Measurements from ENCODE around the gene CNTFR. TPM values are rescaled to one million over a fixed set of nuclear protein-coding genes. Genes with fewer than 3 reads are reported as not detected.

CNTFR gene
- total RNA-seq, 1 experiment from 2014 or later, result not detected

GRCh38 chr9:34508951-34509350 lies 80.6 kb downstream of the CNTFR start:
- Mint-ChIP-seq H3K4me1 (ENCODE audit: low read depth, unreplicated experiment) (no peaks in the 10 kb centered on the region), H3K36me3 (ENCODE audit: insufficient read depth, unreplicated experiment) (no peaks in the 10 kb centered on the region), H3K27ac (ENCODE audit: unreplicated experiment) (no peak overlapping the region), H3K27me3 (ENCODE audit: unreplicated experiment) (peaks cover 81% of the 10 kb centered on the region), H3K9me3 (ENCODE audit: low read depth, unreplicated experiment) (no peaks in the 10 kb centered on the region), H3K4me3 (ENCODE audit: low read depth, unreplicated experiment) (no peak overlapping the region)
- TF ChIP-seq CTCF (IDR thresholded peaks at IDR 0.05; ENCODE audit: unreplicated experiment), result no peak
- no TSS peak for BruUV-seq (replicated peaks)
- CTCF ChIA-PET, result no interaction called here
- intact Hi-C loops (cut with micrococcal nuclease; ENCODE audit: unreplicated experiment), result no loop called here
- DNase-seq, result no peak

- intact Hi-C loops (cut with micrococcal nuclease; ENCODE audit: unreplicated experiment), result no loop called here
- CTCF ChIA-PET, result no interaction called here
- TF ChIP-seq CTCF (IDR thresholded peaks at IDR 0.05; ENCODE audit: unreplicated experiment), result no peak
- peaks cover 86% of the 10 kb centered on the region for H3K27me3 Mint-ChIP-seq (ENCODE audit: unreplicated experiment)
- no TSS peak for BruUV-seq (replicated peaks)
- DNase-seq, result no peak
- no peaks in the 10 kb centered on the region for H3K9me3 Mint-ChIP-seq (ENCODE audit: low read depth, unreplicated experiment)
- no peak overlapping the region for H3K27ac Mint-ChIP-seq (ENCODE audit: unreplicated experiment)
- no peak overlapping the region for H3K4me3 Mint-ChIP-seq (ENCODE audit: low read depth, unreplicated experiment)
- no peaks in the 10 kb centered on the region for H3K4me1 Mint-ChIP-seq (ENCODE audit: low read depth, unreplicated experiment)
- H3K36me3 Mint-ChIP-seq (ENCODE audit: insufficient read depth, unreplicated experiment), result no peaks in the 10 kb centered on the region
Measured at GRCh38 chr9:34508463-34508862, 81.1 kb downstream of the CNTFR start.

- intact Hi-C loops (cut with micrococcal nuclease; ENCODE audit: unreplicated experiment), result no loop called here
- no peaks in the 10 kb centered on the region for H3K9me3 Mint-ChIP-seq (ENCODE audit: low read depth, unreplicated experiment)
- no peak overlapping the region for H3K27ac Mint-ChIP-seq (ENCODE audit: unreplicated experiment)
- no peak for DNase-seq
- H3K4me1 Mint-ChIP-seq (ENCODE audit: low read depth, unreplicated experiment), result no peaks in the 10 kb centered on the region
- TF ChIP-seq CTCF (IDR thresholded peaks at IDR 0.05; ENCODE audit: unreplicated experiment), result no peak
- BruUV-seq (replicated peaks), result no TSS peak
- CTCF ChIA-PET, result no interaction called here
- peaks cover 91% of the 10 kb centered on the region for H3K27me3 Mint-ChIP-seq (ENCODE audit: unreplicated experiment)
- no peak overlapping the region for H3K4me3 Mint-ChIP-seq (ENCODE audit: low read depth, unreplicated experiment)
- no peaks in the 10 kb centered on the region for H3K36me3 Mint-ChIP-seq (ENCODE audit: insufficient read depth, unreplicated experiment)
Measured at GRCh38 chr9:34507966-34508365, 81.6 kb downstream of the CNTFR start.

- Mint-ChIP-seq H3K27ac (ENCODE audit: unreplicated experiment) (no peak overlapping the region), H3K4me1 (ENCODE audit: low read depth, unreplicated experiment) (no peaks in the 10 kb centered on the region), H3K4me3 (ENCODE audit: low read depth, unreplicated experiment) (no peak overlapping the region), H3K36me3 (ENCODE audit: insufficient read depth, unreplicated experiment) (no peaks in the 10 kb centered on the region), H3K27me3 (ENCODE audit: unreplicated experiment) (peaks cover 95% of the 10 kb centered on the region), H3K9me3 (ENCODE audit: low read depth, unreplicated experiment) (no peaks in the 10 kb centered on the region)
- CTCF ChIA-PET, result no interaction called here
- no peak for TF ChIP-seq CTCF (IDR thresholded peaks at IDR 0.05; ENCODE audit: unreplicated experiment)
- BruUV-seq (replicated peaks), result no TSS peak
- no peak for DNase-seq
- intact Hi-C loops (cut with micrococcal nuclease; ENCODE audit: unreplicated experiment), result no loop called here
Measured at GRCh38 chr9:34507556-34507955, 82.0 kb downstream of the CNTFR start.

All from Calu3 (cell line).